BJ (cell line): ENCODE results near the gene PRKCE. TPM values are rescaled to one million over a fixed set of nuclear protein-coding genes. Genes with fewer than 3 reads are reported as not detected.
"Not testable (repeated sequence)": the region's sequence is repeated elsewhere in the genome, so short reads cannot be mapped to it uniquely, and the experiment has no call there.

Experiments
- CTCF ChIA-PET: fragments of 350-600 bp; formaldehyde crosslinking; extraction: SDS; loops from one replicate; lab custom pipeline; 2021; ENCODE audit warnings: antibody characterized with exemption, inconsistent platforms; lab: Yijun Ruan, JAX
- POLR2A ChIA-PET: fragments of 300-600 bp; sonication (Branson Sonifier 250); formaldehyde crosslinking; extraction: SDS; loops from one replicate; lab custom pipeline; 2021; ENCODE audit warnings: antibody characterized with exemption; lab: Charles Lee
- DNase-seq: peaks from one replicate; pipeline ENCODE4 v3.0.0-alpha.2; 2011; ENCODE audit warnings: low read depth
- H3K27me3 ChIP-seq: 2 replicates; pipeline ENCODE4 v1.6.0; 2011; ENCODE audit warnings: low read length; ENCODE audit not compliant: control insufficient read depth, insufficient read depth
- H3K36me3 ChIP-seq: 2 replicates; pipeline ENCODE4 v1.5.1; 2011; ENCODE audit warnings: low read length; ENCODE audit not compliant: control insufficient read depth, insufficient read depth
- H3K4me3 ChIP-seq: 2 replicates; pipeline ENCODE4 v1.5.1; 2011; ENCODE audit warnings: low read depth, mild to moderate bottlenecking, control low read depth, low read length
- CTCF ChIP-seq: IDR thresholded peaks from 2 replicates; pipeline ENCODE4 v1.5.1; 2011; ENCODE audit warnings: low read depth, mild to moderate bottlenecking, control low read depth, inconsistent platforms, low read length, moderate library complexity; ENCODE audit not compliant: insufficient read depth
- polyA plus RNA-seq: library from polyadenylated mRNA; depleted of rRNA; stranded (reverse); fragments of >200 nt; gene quantifications from 2 replicates; pipeline ENCODE4 v1.2.3, GENCODE V29; 2011

Gene PRKCE
- polyA plus RNA-seq, 1 experiment, result 19.7 TPM

GRCh38 chr2:45856391-45857274, 205.2 kb downstream of the PRKCE start:
- Histone ChIP-seq H3K27me3 (no peaks in the 10 kb centered on the region), H3K4me3 (no peak overlapping the region), H3K36me3 (no peaks in the 10 kb centered on the region)
- no peak for DNase-seq
- no peak for TF ChIP-seq CTCF
- POLR2A ChIA-PET, result no interaction called here
- CTCF ChIA-PET, result no interaction called here

- H3K4me3 ChIP-seq, result no peak overlapping the region
- CTCF ChIA-PET, result no interaction called here
- no peak for DNase-seq
- POLR2A ChIA-PET, result interaction anchor here (0.8 kb wide), 1 partner anchor 12 kb away, joined by 3 read pairs; no protein-coding TSS in a partner anchor
- TF ChIP-seq CTCF, result no peak
- H3K36me3 ChIP-seq, result no peaks in the 10 kb centered on the region
- H3K27me3 ChIP-seq, result no peaks in the 10 kb centered on the region
Observed at GRCh38 chr2:45857275-45857609, 205.8 kb downstream of the PRKCE start.

GRCh38 chr2:45857867-45858520, 206.5 kb downstream of the PRKCE start:
- no peak overlapping the region for H3K4me3 ChIP-seq
- POLR2A ChIA-PET, result interaction anchor here (0.5 to 0.8 kb wide), 2 partner anchors 11 to 13 kb away, joined by 3 read pairs; no protein-coding TSS in a partner anchor
- CTCF ChIA-PET, result no interaction called here
- no peaks in the 10 kb centered on the region for H3K36me3 ChIP-seq
- no peak for DNase-seq
- no peaks in the 10 kb centered on the region for H3K27me3 ChIP-seq
- TF ChIP-seq CTCF, result no peak

- CTCF ChIA-PET, POLR2A ChIA-PET, H3K4me3 ChIP-seq, DNase-seq, H3K27me3 ChIP-seq, H3K36me3 ChIP-seq: not testable (repeated sequence)
Observed at GRCh38 chr2:45858872-45859271, 207.4 kb downstream of the PRKCE start.

- TF ChIP-seq CTCF, result no peak
- ChIA-PET POLR2A (no interaction called here), CTCF (interaction anchor here (1.3 kb wide), 1 partner anchor 217 kb away, joined by 3 read pairs; no protein-coding TSS in a partner anchor)
- Histone ChIP-seq H3K27me3 (no peaks in the 10 kb centered on the region), H3K36me3 (no peaks in the 10 kb centered on the region), H3K4me3 (no peak overlapping the region)
- no peak for DNase-seq
Observed at GRCh38 chr2:45859682-45860081, 208.2 kb downstream of the PRKCE start.
